HG02763 (cell line): Measurements from ENCODE around the gene GPR33.

Experiments
- ATAC-seq: cut with Tn5 transposase; IDR thresholded peaks from one replicate; pipeline ENCODE4 v1.9.1; 2021; ENCODE audit warnings: mild to moderate bottlenecking, moderate library complexity; ENCODE audit not compliant: unreplicated experiment

Gene GPR33, protein sequence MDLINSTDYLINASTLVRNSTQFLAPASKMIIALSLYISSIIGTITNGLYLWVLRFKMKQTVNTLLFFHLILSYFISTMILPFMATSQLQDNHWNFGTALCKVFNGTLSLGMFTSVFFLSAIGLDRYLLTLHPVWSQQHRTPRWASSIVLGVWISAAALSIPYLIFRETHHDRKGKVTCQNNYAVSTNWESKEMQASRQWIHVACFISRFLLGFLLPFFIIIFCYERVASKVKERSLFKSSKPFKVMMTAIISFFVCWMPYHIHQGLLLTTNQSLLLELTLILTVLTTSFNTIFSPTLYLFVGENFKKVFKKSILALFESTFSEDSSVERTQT

DNA sequence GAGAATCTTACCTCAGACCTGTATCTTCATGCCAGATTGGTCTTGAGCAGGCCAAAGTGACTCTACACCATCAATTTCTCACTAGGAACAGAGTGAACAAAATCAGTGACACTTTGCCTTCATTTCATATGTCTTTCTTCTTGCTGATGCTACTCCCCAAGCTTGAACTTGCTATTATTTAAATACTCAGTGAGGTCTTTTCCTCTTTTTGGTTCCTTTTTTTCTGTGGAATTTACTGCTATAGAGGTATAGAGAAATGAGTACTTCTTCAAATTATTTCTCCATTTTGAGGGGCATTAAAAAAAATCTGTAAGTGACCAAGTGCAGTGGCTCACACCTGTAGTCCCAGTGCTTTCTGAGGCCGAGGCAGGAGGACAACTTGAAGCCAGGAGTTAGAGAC, at the start of gene GPR33:
Gene GPR33, minus strand, starts transcription at position 154 of the 400 bp plus-strand sequence. CDS start 4,074 bp downstream, outside the sequence.
- ATAC-seq = no peak

DNA sequence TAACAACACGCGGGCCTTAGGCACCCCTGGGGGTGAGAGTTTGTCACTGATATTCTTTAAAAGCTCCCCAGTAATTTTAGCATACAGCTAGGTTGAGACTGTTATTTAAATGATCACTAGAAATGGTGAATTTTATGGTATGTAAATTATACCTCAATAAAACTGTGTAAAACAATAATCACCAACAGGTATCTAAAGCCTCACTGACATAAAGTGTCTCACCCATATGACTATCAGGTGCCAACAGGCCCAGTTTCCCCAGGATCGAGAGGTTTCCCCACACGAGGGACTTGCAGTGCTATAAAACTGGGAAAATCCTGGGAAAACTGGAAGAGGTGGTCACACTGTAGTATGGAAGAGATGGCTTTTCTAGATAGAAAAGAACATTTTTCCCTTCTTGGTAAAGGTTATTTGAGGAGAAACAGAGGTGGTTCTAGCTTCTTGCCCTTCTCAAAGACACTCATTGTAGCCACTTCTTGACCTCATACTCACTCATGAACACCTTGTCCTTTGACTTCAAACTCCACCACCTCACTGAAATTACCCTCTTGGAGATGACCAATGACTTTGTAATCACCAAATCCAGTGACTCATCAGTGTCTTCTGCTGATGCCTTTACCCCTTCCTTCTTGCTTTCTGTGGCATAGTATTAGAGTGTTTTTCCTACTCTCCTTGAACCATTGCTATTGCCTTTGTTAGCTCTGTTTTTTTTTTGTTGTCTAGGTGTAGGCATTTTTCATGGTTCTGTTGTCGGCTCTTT, 48.5 kb upstream of the GPR33 start:
- ATAC-seq = no peak

DNA sequence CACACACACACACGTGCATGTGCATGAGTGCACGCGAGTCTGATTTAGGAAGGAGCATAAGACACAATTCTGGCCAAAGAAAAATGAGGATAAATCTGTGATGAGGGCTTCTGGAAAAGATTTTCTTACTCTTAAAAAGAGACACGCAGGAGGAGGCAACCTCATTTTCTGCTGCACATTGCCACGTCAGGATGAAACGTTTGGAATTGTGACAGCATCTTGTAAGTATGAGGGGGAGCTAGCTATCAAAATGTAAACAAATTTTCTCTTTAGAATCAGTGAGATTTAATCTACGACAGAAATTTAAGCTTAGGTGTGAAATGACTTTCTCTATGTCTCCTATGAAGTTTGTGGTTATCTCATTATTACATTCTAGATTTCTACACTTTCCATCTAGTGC, 42.3 kb upstream of the GPR33 start:
- ATAC-seq = no peak

DNA sequence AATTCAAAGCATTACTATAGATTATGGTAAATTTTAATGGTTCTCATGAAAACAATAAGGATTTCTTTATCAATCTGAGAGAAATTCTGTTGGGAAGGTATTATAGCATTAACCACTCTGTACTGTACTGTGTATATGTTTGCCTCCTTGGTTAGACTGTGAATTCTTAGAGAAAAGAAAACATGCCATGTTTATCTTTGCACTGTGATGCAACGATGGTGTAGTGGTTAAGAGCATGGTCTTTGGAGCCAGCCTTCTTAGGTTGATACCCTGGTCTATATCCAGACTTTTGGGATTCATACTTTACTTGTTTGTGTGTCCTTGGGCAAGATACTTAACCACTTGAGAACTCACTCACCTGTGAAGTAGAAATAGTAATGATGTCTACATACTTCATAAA, 41.2 kb upstream of the GPR33 start:
- ATAC-seq = no peak

DNA sequence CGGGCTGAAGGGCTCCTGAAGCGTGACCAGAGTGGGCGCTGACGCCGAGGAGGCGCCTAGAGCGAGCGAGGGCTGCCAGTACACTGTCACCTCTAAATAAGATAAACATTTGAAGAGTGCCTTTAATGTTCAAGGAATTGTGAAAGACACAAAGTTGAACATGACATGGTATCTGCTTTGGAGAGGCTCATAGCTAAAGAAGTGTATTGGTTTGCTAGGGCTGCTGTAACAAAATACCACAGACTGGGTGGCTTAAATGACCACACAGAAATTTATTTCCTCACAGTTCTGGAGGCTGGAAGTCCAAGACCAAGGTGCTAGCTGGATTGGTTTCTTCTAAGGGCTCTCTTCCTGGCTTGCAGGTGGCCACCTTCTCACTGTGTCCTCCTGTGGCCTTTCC, 39.7 kb upstream of the GPR33 start:
- ATAC-seq = no peak

DNA sequence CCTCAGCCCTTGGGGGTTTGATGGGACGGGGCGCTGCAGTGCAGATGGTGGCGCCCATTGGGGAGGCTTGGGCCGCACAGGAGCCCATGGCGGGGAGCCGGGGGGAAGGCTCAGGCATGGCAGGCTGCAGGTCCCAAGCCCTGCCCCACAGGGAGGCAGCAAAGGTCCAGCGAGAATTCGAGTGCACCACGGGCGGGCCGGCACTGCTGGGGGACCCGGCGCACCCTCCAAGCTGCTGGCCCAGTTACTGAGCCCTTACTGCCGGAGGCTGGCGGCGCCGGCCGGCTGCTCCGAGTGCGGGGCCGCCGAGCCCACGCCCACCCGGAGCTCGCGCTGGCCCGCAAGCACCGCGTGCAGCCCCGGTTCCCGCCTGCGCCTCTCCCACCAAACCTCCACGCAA, 39.2 kb upstream of the GPR33 start:
- ATAC-seq = no peak

DNA sequence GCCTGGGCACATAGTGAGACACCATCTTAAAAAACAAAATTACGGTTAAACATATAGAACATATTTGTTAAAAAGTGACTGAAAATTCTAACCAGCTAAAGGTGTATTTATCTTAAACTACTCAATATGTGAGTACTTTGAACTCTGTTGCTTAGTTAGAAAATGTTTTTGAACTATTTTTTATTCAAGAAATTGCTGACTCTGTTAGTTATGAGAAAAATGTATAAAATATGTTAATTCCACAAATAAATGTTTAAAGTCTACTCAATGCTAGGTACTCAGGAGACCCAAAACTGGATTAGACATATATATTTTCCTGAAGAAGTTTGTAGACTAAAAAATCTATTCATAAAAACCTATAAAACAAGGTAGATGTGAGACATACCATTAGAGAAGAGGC, 23.0 kb upstream of the GPR33 start:
- ATAC-seq = no peak

DNA sequence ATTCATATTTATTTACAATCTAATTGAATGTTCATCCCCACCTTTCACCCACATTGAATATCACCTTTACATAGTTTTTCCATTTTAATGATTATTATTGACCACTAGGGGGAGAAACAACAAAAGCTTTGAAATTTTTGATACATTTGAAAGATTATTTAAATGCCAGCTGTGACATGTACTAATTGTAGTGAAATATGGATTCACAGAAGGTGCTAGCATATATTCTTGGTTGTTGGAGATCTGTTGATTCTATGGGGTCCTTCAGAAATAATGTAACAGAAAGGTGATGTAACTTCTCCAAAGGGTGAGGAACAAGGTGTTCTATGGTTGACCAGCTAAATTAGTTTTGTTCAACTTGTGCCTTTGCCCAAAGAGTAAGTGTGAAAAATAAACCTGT, 22.4 kb upstream of the GPR33 start:
- no peak for ATAC-seq

DNA sequence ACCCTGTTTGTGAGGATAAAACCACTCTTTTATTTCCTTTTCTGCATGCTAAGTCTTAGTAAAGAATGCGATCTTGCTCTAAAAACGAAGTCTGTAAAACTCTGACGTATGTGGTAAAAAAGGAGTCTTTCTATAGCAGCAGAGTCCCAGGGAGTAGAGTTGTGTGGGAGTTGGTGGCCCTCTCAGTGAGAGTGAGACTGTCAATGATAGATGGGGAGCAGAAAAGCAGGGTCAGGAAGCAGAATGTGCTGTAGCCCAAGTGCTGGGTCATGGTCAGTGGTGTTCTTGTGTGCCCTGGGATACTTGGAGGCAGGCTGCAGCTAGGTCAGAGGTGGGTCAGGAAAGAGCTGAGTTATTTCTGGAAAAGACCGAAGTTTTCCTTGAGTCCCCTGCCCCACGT, 20.3 kb upstream of the GPR33 start:
- ATAC-seq = no peak

DNA sequence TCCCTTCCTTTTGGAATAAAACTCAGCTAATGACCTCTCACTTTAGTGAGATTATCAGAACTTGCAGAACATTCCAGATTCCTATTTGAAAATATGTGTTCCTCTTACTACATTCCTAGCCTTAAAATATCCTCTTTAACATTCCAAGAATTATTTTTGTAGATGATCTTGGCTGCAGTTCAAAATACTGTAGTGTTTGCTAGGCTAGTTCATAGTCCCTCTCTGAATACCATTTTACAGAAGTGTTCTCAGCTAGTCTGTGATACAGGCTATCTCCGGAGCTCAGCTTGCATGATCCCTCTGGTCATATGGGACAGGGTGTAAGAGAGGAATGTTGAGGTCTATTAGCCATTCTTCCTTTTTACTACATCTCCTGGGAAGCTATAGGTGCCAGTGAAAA, 17.6 kb upstream of the GPR33 start:
- no peak for ATAC-seq

DNA sequence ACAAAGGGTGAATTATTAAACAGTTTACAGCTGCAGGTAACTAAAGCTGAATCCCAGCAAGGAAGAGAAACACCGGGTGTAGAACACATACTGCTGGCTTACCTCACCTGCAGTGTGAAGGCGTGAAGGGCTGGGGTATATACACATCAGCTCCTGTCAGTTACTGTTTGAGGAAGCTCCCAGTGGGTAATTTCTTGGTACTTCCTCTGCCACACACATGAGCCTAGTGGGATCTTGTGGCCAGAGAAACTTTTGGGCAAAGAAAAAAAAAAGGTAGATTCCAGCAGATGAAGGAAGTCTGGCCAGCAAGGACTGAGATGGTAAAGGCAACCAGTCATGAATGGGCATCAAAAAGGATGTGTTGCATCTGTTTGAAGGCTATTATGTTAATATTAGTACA, 14.0 kb upstream of the GPR33 start:
- ATAC-seq = no peak

DNA sequence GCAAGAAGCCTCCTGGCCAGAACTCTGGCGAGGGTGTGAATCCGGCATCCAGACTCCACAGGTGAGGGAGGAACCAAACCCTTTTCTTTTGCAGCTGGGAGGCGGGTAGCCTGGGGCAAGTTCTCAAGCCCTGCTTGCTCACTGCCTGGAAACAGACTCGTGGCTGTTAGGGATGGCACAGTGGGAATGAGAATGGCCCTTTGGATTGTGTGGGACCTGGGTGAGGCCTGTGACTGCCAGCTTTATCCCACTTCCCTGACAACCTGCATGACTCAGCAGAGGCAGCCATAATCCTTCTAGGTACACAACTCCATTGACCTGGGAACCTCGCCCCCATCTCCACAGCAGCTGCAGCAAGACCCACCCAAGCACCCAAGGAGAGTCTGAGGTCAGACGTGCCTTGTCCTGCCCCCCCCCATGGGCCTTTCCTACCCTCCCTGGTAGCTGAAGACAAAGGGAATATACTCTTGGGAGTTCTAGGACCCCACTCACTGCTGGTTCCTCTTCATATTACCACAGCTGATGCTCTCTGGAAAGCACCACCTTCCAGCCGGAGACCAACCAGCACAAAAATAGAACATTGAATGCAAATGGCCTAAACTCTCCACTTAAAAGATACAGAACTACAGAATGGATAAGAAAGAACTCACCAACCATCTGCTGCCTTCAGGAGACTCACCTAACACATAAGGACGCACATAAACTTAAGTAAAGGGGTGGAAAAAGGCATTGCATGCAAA, 5.1 kb upstream of the GPR33 start:
- no peak for ATAC-seq

DNA sequence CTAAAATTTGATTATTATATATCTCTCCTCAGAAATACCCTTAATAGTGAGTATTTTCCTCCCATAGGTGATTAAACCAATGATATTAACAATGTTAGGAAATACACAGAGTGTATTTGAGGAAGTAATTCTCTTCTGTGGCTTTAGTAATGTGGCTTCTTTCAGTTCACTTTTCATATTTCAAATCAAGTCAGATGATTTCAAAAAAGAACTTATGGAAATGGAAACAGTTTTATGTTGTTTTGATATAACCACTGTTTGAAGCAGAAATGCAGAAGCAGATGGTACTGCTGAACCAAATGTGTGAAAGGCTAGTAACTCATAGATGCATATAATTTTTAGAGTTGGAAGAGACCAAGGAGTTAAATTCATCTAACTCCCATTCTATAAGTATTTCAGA, 1.9 kb upstream of the GPR33 start:
- no peak for ATAC-seq

DNA sequence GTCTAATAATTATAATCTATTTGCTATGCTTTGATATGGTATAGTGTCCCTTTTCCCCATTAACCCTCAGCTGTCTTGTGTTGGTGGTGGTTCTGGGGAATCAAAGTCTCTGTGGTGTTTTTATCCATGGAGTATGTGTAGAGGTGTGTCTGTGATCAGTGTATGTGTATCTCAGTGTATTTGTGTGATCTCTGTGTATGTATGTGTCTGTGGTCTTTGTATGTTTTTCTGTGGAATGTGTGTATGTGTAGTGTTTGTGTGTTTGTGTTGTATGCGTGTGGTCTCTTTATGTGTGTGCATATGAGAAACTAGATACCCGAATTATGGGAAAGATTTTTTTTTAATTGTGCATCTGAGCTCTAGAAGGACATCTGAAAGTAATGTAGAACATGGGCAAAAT, 1.1 kb downstream of the GPR33 start:
- no peak for ATAC-seq

DNA sequence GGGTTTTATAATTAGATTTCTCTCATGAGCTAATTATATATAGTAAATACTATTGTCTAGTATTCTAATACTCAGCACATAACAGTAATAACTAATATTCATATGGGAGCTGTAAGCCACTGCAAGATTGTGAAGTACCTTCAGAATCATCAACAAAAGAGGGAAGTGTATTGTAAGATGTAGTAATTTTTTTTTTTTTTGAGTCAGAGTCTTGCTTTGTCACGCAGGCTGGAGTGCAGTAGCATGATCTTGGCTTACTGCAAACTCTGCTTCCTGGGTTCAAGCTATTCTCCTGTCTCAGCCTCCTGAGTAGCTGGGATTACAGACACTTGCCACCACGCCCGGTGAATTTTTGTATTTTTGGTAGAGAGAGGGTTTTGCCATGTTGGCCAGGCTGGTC, 3.1 kb downstream of the GPR33 start:
- no peak for ATAC-seq

DNA sequence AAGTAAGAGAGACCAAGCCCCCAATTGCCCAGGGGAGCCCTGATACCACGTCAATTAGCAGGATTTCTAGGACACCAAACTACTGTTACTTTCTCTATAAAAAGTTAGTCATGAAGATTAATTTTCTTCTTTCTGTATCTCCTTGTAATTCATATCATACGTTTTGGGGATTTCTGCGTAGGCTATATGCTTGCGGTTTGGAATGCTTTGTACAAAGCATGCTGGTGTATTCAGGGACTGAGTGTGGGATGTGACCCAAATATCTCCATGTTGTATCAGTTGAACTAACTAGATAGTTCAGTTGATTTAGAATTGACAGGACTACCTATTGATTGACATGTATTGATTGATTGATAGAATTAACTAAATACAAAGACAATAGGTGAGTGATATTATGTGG, 7.7 kb downstream of the GPR33 start:
- ATAC-seq = no peak

DNA sequence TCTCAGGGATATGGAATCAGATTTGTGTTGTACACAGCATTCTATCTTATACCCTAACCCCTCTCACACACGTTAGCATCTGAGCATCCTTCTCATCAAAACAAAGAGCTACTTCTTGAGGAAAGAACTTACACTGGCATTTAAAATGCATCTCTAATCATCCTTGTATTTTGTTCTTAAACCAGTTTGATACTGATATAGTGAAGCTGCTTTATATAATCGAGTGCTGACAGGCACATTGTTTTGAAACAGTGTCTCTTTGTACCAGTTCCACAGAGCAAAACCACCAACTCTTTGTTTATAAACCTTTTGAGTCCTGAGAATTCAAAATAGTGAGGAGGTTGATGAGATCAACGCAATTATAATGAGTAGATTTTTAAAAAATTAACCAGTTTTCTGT, 8.8 kb downstream of the GPR33 start:
- no peak for ATAC-seq

DNA sequence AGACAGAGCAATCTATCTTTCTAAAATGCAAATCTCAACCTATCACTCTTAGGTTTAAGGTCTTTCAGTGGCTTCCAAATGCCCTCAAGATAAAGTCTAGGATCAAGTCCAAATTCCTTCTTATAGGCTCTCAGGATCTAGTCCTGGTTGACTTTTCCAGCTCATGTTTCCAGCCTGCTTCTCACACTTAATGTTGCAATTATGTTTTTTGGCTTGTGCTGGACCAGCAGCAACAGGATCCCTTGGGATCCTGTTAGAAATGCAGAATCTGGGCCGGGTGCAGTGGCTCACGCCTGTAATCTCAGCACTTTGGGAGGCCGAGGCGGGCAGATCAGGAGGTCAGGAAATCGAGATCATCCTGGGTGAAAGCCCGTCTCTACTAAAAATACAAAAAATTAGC, 10.6 kb downstream of the GPR33 start:
- ATAC-seq = no peak

DNA sequence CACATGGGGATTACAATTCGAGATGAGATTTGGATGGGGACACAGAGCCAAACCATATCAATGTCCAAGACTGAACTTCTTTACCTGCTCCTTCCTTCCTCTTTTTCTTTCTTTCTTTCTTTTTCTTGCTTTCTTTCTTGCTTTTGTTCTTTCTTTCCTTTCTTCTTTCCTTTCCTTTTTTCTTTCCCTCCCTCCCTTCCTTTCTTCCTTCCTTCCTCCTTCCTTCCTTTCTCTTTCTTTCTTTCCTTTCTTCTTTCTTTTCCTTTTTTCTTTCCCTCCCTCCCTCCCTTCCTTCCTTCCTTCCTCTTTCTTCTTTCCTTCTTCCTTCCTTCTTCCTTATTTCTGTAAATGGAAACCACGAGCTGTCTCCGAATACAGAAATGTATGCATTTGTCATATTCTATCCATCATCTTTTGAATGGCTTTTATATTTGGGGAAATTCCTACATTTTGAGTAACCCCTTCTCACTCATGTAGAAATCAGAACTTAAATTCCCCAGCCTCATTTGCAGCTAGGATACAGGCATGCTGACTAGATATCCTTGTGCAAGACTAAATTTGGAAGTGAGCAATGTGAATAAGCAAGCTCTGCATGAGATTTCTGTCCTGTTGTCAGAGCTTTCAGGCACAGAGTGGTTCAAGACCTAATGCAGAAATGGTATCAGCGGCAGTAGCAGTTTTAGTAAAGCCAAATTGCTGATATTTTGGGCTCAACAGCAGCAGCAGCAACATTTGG, 11.5 kb downstream of the GPR33 start:
- ATAC-seq = no peak

DNA sequence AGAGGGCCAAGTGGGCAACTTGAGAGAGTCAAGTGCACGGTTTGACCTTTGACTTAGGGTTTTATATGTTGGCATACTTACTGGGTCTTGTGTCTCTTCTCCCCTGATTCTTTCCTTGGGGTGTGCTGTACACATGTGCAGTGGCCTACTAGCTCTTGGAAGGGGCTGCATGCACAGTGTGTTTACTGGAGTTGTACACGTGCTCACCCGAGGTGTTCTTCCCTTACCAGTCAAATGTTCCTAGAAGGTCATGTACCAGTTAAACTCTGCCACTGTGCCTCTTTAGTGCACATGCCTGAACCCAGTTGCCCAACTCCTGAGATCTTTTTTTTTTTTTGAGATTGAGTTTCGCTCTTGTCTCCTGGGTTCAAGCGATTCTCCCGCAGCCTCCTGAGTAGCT, 21.3 kb downstream of the GPR33 start:
- ATAC-seq = no peak

DNA sequence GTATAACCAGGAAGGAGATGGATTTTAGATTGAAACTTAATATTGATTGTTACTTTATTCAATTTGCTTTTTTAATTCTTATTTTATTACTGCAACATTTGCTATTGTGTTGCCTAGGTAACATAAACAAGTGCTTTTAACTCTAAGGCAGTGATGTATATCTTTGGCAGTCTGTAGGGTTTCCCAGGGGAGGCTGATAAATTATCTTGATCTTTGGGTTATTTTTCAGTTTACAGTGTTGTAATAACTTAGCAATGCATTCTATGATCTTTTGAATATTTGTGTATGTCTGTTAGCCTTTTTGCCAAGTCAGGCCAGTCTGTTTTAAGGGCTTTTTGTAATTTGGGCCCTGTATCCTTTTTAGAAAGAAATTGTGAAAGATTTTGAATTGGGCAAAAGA, 22.7 kb downstream of the GPR33 start:
- ATAC-seq = no peak
